ENCODE results near the gene YARS1. TPM values are rescaled to one million over a fixed set of nuclear protein-coding genes. Genes with fewer than 3 reads are reported as not detected.

The YARS1 gene
- total and polyA plus RNA-seq, 2 of the 13 experiments (the other 11 are each of a cell fraction or from before 2014, with no cell fraction given): 50.1 to 113 TPM

- no peak for TF ChIP-seq ZNF740 (CRISPR knock-in tag; IDR thresholded peaks at IDR 0.05)
- no peak; the same call in 1 of the 2 replicates for TF ChIP-seq ZNF747 (CRISPR knock-in tag; IDR thresholded peaks at IDR 0.05; ENCODE audit: borderline replicate concordance)
- no peak for TF ChIP-seq NFAT5 (CRISPR knock-in tag; IDR thresholded peaks at IDR 0.05)
- 0 out of 2 replicates have a peak, but pooled peaks have one; percentile 41 for TF ChIP-seq THRA (CRISPR knock-in tag; IDR thresholded peaks at IDR 0.05; ENCODE audit: borderline replicate concordance)
- no peak for TF ChIP-seq ZNF883 (CRISPR knock-in tag; IDR thresholded peaks at IDR 0.05; ENCODE audit: not compliant biosample characterization)
- TF ChIP-seq TRIM22 (IDR thresholded peaks at IDR 0.05): no peak
- peak; percentile 88 for TF ChIP-seq TBX2 (CRISPR knock-in tag; IDR thresholded peaks at IDR 0.05; ENCODE audit: borderline replicate concordance)
- no peak for TF ChIP-seq ZNF782 (CRISPR knock-in tag; IDR thresholded peaks at IDR 0.05; ENCODE audit: borderline replicate concordance)
- TF ChIP-seq TEF (CRISPR knock-in tag; IDR thresholded peaks at IDR 0.05): no peak
- no peak; the same call in 1 of the 2 replicates for TF ChIP-seq SIN3A (IDR thresholded peaks at IDR 0.05; ENCODE audit: borderline replicate concordance, low read depth, low read length)
- TF ChIP-seq ARID2 (CRISPR knock-in tag; IDR thresholded peaks at IDR 0.05; ENCODE audit: borderline replicate concordance): no peak
- no peak for TF ChIP-seq ZNF83 (CRISPR knock-in tag; IDR thresholded peaks at IDR 0.05; ENCODE audit: borderline replicate concordance)
- no peak for TF ChIP-seq NFE2L1 (CRISPR knock-in tag; IDR thresholded peaks at IDR 0.05; ENCODE audit: borderline replicate concordance)
- peak; percentile 57; the same call in 1 of the 2 replicates for TF ChIP-seq HIVEP1 (CRISPR knock-in tag; IDR thresholded peaks at IDR 0.05)
- TF ChIP-seq ZNF761 (CRISPR knock-in tag; conservative IDR thresholded peaks at IDR 0.05): no peak
- TF ChIP-seq PHF5A (CRISPR knock-in tag; IDR thresholded peaks at IDR 0.05; ENCODE audit: low read depth, unreplicated experiment): no peak
- TF ChIP-seq CAMTA2 (CRISPR knock-in tag; IDR thresholded peaks at IDR 0.05; ENCODE audit: borderline replicate concordance): no peak
- TF ChIP-seq SNAPC2 (CRISPR knock-in tag; IDR thresholded peaks at IDR 0.05): no peak
- peak; percentile 48; the same call in 1 of the 2 replicates for TF ChIP-seq DMAP1 (CRISPR knock-in tag; IDR thresholded peaks at IDR 0.05)
Measured at GRCh38 chr1:32759997-32760623, 57.0 kb downstream of the YARS1 start (continued).

Data from HepG2 (cell line).